Measurements from ENCODE around the gene NOTUM.

The NOTUM gene

DNA sequence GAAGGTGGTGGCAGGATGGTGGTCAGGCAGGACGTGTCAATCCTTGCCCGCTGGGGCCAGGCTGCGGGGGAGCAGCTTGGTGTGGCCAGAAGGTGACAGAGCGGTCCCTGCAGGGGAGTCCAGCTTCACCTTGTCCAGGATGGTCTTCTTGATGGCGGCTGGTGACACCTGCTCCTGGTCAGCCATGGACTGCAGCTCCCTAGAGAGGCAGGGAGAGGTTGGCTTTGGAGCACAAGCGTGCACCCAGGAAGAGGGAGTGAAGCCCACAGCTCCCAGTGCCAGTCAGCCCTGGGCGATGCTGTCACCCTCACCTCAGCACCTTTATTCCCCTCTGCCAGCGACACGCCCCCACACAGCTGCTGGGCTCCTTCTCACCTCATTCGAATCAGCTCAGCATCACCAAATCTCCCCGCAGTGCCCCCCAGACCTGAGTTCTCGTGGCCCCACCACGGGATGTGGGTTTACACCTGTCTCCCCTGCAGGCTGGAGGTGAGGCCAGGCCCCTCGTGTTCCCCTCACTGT lies 27.7 kb downstream of the NOTUM start:
- TF ChIP-seq, protein P1, sequence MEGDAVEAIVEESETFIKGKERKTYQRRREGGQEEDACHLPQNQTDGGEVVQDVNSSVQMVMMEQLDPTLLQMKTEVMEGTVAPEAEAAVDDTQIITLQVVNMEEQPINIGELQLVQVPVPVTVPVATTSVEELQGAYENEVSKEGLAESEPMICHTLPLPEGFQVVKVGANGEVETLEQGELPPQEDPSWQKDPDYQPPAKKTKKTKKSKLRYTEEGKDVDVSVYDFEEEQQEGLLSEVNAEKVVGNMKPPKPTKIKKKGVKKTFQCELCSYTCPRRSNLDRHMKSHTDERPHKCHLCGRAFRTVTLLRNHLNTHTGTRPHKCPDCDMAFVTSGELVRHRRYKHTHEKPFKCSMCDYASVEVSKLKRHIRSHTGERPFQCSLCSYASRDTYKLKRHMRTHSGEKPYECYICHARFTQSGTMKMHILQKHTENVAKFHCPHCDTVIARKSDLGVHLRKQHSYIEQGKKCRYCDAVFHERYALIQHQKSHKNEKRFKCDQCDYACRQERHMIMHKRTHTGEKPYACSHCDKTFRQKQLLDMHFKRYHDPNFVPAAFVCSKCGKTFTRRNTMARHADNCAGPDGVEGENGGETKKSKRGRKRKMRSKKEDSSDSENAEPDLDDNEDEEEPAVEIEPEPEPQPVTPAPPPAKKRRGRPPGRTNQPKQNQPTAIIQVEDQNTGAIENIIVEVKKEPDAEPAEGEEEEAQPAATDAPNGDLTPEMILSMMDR (conservative IDR thresholded peaks at IDR 0.05) = no peak
- no peak overlapping the region for H3K27ac ChIP-seq

DNA sequence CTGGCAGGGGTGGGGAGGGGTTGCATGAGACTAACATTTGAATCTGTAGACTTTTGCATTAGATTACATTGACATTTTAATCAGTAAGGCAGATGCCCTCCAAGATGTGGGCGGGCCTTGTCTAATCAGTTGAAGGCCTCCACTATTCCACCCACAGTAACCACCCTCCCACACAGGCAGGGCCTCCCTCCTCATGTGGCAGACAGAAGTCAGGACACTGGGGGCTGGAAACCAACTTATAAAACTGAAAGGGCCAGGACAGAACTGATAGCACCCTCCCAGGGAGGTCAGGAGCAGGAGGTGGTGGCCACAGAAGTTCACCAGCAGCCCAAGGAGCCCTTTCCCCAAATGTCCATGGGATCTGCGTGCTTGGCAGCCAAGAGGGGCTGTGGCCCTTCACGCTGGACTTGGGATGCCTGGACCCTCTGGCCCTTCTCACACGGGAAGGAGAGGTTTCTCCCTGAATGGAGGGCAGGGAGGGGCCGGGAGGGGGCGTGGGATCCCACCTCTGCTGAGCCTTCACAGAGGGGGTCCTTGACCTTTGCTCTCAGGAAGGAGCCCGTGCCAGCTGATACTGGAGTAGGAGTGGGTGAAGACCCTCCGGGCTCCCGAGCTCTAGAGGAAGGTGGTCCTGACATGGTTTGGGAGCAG lies 28.5 kb downstream of the NOTUM start:
- no peak overlapping the region for H3K27ac ChIP-seq
- TF ChIP-seq, protein P1 (conservative IDR thresholded peaks at IDR 0.05) = no peak

DNA sequence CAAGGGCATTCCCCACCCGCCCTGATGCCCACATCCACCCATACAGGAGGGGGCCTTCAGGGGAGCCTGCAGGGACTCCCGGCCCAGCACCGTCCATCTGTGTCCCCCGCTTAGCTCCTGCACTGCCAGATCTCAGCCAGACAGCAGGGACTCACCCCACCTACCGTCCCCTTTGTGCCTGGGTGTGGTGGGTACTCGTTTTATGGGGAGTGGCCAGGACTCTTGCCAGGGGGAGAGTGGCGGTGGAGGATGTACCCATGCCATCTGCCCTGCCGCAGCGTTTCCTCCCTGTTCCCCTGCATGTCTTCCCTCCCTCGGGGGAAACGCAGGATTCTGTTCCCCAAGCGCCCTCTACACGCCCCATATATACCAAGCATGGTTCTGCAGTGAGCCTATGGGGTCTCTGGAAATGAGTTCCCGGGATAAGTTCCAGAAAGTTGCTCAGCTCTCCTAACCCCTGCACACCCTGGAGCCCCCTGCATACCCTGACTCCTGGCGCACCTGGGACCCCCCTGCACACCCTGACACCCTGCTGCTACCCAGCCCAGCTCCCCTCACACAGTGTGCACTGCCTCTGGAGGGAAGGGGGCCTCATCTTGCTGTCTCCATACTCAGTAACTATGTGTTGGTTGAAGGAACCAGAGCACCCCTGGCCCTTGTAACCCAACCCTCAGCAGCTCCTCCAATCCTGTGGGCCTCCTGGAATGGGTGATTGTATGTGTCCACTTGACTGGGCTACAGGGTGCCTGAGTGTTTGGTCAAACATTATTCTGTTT lies 29.2 kb downstream of the NOTUM start:
- TF ChIP-seq, protein P1 (conservative IDR thresholded peaks at IDR 0.05) = no peak
- H3K27ac ChIP-seq = no peak overlapping the region

DNA sequence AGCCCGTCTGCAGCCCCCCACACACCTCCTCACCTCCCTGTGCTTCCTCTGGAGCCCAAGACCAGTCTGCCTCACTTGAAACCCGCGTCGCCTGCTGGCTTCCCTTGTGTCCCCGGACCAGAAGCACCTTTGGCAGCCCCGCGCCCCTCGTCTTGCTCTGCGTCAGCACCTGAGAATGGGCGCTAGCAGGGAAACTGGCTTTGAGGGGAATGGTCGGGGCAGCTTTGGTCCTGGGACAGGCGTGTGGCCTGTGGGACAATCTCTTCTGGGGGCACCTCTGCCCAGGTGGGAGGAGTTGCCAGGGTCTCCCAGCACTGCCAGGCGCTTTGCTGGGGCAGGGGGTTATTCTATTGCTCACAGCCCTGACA lies 29.8 kb downstream of the NOTUM start:
- no peak overlapping the region for H3K27ac ChIP-seq
- TF ChIP-seq, protein P1 (conservative IDR thresholded peaks at IDR 0.05) = no peak

DNA sequence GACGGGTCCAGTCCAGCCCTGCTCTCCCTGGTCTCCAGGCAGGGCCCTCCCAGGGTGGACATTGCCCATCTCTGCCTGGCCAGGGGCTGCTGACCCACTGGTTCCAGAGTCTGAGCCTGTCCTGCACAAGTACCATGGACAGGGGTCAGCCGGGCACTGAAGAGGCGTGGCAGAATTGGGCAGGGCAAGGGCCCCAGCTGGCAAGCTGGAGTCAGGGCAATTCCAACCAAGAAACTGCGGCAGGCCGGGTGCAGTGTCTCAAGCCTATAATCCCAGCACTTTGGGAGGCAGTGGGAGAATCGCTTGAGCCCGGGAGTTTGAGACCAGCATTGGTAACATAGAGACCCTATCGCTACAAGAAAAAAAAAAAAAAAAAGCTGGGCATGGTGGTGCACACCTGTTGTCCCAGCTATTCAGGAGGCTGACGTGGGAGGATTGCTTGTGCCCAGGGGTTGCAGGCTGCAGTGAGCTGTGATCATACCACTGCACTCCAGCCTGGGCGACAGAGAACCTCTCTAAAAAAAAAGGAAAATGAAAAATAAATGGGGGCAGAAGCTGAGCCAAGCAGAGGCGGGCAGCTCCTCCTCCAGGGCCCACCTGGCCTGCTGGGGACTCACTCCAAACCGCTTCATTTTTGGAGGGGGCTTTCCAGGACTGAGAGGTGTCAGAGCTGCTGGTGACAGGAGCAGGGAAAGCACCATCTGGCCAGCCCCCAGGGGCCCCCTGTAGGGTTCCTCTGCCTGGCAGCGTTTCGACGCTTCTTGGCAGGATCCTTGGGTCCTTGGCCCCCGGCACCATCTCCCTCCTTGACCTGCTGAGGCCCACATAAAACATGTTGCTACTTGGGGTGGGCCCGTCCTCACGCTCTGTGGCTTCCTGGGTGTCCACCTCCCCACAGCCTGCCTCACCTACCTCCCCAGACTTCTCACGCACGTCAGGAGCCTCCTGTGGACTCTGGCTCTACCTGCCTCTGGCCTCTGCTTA lies 30.6 kb downstream of the NOTUM start:
- H3K27ac ChIP-seq = no peak overlapping the region
- TF ChIP-seq, protein P1 (conservative IDR thresholded peaks at IDR 0.05) = no peak

DNA sequence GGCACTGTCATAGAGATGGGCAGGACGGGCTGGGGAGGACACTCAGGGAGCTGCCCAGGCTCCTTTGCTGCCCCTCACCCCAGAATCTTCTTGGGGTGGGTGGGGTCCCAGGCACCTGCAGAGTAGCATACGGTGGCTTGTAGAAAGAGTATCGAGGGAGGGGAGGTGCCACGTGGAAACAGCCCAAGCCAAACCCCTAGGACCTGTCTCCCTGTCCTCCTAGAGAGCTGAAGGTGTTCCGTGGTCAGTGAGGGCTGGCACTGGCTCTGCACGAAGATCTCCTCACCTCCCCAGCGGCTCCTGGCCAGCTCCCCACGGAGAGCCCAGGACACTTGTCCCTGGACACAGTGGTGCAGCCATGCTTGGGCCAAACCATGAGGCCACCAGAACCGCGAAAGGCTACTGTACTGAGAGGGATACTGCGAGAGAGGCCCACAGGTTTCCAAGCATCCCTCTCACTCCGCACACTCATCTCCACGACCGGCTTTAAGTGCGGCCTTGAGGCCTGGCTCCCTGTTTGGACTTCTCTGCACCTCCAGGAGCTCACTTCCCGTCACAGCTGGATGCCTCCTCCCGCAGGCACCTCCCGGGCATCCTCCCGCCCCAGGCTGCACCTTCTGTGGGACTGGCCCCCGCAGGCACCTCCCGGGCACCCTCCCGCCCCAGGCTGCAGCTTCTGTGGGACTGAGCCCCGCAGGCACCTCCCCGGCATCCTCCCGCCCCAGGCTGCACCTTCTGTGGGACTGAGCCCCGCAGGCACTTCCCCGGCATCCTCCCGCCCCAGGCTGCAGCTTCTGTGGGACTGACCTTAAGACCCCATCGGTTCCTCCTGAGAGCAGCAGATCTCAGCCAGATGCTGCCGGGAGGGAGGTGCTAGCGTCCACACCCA lies 31.5 kb downstream of the NOTUM start:
- peak overlapping the region; percentile 90 for H3K27ac ChIP-seq
- TF ChIP-seq, protein P1 (conservative IDR thresholded peaks at IDR 0.05) = no peak

Measured in VCaP (cell line).